Measurements from ENCODE around the gene ARHGEF37.
"Not testable (repeated sequence)": the region's sequence is repeated elsewhere in the genome, so short reads cannot be mapped to it uniquely, and the experiment has no call there.

The ARHGEF37 gene

GRCh38 chr5:149645236-149645635 lies 63.9 kb downstream of the ARHGEF37 start:
- DNase-seq (ENCODE audit: low read depth in 2 of 2, low spot score in 1 of 2): no peak

DNA sequence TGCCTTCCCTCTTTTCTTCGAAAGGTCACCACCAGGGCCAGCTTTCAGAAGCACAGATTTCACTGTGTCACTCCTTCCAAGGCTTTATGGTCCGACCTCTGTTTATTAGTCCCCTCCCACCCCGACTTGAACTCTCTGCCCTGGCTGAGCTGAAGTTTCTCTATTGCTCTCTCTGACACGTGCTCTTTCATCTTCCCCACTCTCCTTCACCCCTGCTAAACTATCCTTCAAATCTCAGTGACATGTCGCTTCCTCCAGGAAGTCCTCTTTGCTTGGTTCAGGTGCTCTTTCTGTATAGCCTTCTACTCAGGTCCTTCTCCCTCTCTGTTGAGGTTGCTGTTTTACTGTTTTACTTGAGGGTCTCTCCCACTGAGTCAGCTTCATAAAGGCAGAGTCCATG lies 64.4 kb downstream of the ARHGEF37 start:
- DNase-seq (ENCODE audit: low read depth in 2 of 2, low spot score in 1 of 2): no peak

DNA sequence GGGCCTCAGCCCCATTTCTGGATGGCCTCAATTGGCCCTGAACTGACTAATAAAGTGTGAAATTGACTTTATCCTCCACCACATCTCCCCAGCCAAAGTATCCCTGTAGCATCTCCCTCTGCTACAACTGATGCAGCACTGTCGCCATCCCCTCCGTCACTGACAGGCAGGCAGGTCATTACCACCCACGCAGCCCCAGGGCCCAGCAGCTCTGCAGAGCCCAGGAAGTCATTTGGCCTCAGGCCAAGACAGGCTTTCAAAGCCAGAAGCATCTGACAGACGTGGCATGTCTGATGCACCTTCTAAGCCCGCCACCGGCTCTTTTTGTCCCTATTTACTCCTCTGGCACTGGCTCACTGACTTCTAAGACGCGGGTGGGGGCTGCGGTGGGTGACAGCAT lies 65.3 kb downstream of the ARHGEF37 start:
- peak in 1 of 2 donors; percentile 16 for DNase-seq (ENCODE audit: low read depth in 2 of 2, low spot score in 1 of 2)

GRCh38 chr5:149647334-149647733 lies 66.0 kb downstream of the ARHGEF37 start:
- no peak for DNase-seq (ENCODE audit: low read depth in 2 of 2, low spot score in 1 of 2)

GRCh38 chr5:149648464-149649393 lies 67.4 kb downstream of the ARHGEF37 start:
- not testable (repeated sequence) for DNase-seq (ENCODE audit: low read depth in 2 of 2, low spot score in 1 of 2)

GRCh38 chr5:149649730-149650129 lies 68.4 kb downstream of the ARHGEF37 start:
- DNase-seq (ENCODE audit: low read depth in 2 of 2, low spot score in 1 of 2): not testable (repeated sequence)

DNA sequence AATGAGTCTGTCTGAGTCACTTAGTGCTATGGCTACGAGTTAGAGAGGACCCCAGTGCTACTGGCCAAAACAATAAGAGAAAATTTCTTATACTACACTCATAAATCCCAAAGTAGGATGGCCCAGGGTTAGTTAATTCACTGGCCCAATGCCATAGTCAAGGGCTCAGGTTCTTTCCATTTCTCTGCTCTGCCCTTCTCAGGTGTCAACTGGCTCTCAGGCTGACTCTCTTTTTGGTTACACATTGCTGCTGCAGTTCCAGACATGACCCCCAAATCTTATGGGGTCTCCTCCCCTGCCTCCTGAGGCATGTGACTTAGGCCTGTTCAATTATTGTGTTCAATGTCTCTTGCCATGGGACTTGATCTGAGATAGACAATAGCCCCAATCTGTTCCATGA lies 70.4 kb downstream of the ARHGEF37 start:
- no peak for DNase-seq (ENCODE audit: low read depth in 2 of 2, low spot score in 1 of 2)

GRCh38 chr5:149652697-149653096 lies 71.4 kb downstream of the ARHGEF37 start:
- DNase-seq (ENCODE audit: low read depth in 2 of 2, low spot score in 1 of 2): no peak

GRCh38 chr5:149654231-149654630 lies 72.9 kb downstream of the ARHGEF37 start:
- no peak for DNase-seq (ENCODE audit: low read depth in 2 of 2, low spot score in 1 of 2)

DNA sequence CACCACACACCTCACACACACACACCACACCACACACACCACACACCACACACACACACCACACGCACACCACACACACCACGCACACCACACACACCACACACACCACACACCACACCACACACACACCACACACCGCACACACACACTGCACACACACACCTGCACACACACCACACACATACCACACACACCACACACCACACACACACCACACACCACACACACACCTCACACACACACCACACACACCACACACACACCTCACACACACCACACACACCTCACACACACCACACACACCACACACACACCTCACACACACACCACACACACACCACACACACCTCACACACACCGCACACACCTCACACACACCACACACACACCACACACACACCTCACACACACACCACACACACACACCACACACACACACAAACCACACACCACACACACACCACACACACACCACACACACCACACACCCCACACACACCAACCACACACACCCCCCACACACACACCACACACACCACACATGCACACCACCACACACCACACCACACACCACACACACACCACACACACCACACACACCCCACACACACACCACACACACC lies 73.7 kb downstream of the ARHGEF37 start:
- no peak for DNase-seq (ENCODE audit: low read depth in 2 of 2, low spot score in 1 of 2)

DNA sequence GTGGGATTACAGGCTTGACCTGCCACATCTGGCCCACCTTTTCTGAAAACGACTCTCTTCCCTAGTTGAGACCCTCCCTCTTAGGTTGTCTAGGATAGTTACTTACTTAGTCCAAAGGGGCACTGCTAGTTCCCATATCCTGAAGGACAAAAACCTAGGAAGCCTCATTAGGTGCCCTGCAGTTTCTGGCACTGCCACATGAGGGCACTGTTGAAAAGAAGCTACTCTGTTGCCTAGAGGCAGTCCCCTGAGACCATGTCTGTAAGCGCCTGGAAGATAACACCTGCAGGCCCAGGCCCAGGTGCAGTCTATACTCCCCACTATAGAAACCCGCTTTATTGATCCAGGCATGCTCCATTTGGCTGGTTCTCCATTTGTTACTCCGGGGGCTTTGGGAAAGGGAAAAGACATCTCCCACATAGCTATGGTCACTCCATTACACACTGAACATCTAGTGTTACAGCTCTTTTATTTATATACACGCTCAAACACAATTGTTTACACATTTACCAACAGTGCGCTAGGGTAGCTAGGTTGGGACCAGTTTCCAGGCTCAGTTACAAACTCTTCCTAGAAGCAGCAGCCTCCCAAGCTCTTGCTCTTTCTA lies 75.4 kb downstream of the ARHGEF37 start:
- DNase-seq (ENCODE audit: low read depth in 2 of 2, low spot score in 1 of 2): no peak

GRCh38 chr5:149657324-149657723 lies 76.0 kb downstream of the ARHGEF37 start:
- DNase-seq (ENCODE audit: low read depth in 2 of 2, low spot score in 1 of 2): no peak

- DNase-seq (ENCODE audit: low read depth in 2 of 2, low spot score in 1 of 2): no peak
These were observed 77.0 kb downstream of the ARHGEF37 start for GRCh38 chr5:149658299-149658698.

DNA sequence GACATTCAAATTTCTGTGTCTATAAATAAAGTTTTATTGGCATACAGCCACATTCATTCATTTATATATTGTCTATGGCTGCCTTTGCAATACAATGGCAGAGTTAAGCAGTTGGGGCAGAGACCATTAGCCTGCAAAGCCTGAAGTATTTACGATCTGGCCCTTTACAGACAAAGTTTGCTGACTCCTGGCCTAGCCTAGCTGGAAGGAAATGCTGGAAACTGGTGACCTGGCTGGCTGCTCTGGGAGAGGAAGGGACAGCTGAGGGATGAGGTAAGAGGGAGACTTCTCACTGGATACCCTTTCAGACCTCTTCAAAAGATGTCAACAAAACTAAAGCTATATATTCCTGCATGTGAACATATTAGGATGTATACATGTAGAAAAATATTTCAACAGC lies 82.8 kb downstream of the ARHGEF37 start:
- DNase-seq (ENCODE audit: low read depth in 2 of 2, low spot score in 1 of 2): no peak

DNA sequence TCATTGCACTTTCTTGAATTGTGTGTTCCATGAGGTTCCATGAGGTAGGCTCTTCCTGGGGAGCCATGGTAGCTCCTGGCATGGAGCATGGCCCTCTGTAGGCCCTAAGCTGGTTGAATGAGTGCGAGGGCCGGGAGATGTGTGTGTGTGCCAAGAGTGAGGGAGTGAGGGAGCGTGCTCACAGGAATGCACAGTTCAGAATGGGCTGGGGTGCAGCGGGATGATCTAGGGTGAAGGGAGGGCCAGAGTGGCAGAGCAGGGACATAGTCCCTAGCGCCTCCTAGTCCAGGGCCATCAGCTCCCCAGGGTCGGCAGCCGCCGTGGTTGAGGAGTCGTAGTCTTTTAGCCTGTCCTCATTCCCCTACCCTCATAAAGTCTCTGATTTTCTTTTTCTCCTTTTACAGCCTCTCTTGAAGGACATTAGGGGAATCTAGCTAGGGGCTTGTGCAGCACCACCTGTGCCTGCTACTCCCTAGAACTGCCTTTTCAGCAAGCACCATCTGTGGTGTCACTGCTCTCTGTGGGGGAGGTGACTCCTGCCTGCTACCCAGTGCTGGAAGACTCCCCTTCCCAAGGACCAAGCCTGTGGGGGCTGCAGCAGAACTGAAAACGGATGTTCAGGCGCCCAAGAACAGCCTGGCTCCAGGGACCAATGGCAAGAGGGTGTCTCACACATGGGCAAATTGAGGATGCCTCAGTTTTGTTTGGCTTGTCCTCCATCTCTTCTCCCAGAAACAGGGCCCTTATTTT lies 83.5 kb downstream of the ARHGEF37 start:
- no peak for DNase-seq (ENCODE audit: low read depth in 2 of 2, low spot score in 1 of 2)

- DNase-seq (ENCODE audit: low read depth in 2 of 2, low spot score in 1 of 2): no peak
These were observed 84.3 kb downstream of the ARHGEF37 start for GRCh38 chr5:149665416-149666175.

- DNase-seq (ENCODE audit: low read depth in 2 of 2, low spot score in 1 of 2): no peak
These were observed 85.0 kb downstream of the ARHGEF37 start for GRCh38 chr5:149666212-149666852.

DNA sequence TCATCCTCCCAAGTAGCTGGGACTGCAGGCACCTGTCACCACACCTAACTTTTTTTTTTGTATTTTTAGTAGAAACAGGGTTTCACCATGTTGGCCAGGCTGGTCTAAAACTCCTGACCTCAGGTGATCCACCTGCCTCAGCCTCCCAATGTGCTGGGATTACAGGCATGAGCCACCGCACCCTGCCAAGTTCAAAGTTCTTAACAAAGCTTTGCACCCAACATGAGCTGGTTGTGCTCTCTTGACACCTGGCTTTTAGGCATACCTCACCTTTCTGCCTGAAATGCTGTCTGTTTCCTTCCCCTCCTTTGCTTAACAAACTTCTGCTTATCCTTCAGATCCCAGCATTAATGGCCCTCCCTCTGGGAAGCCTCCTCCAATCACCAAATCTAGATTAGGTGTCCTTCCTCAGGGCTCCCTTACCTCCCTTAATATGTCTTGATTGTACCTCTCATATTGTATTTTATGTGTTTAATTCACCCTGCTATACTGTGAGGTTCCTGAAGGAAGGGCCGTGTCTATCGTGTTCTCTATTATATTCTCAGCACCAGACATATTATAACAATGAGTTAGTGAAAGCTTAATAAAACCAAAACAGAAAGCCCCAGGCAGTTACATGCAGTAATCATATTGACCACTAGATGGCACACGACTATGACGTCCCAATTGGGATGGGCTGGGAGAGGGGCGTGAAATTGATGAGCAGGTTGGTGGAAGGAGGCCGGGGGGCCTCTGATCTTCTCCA lies 86.0 kb downstream of the ARHGEF37 start:
- no peak for DNase-seq (ENCODE audit: low read depth in 2 of 2, low spot score in 1 of 2)

- DNase-seq (ENCODE audit: low read depth in 2 of 2, low spot score in 1 of 2): no peak
These were observed 86.6 kb downstream of the ARHGEF37 start for GRCh38 chr5:149667829-149668330.

Data from stimulated activated CD8-positive, alpha-beta memory T cell treated with anti-CD3 and anti-CD28 coated beads, Interleukin-4, amount 100 ng/mL, for 1 hour (primary cell).